Panc1 (cell line): ENCODE measurements around the gene MUC5B.

Source experiments
- CTCF ChIP-seq: fragments of 450-650 bp; IDR thresholded peaks from 2 replicates; pipeline ENCODE4 v1.5.1; 2017; ENCODE audit warnings: mild to moderate bottlenecking
- POLR2AphosphoS5 ChIP-seq: IDR thresholded peaks from 2 replicates; pipeline ENCODE4 v1.6.1; 2012; ENCODE audit warnings: mild to moderate bottlenecking, low read depth, low read length, moderate library complexity

- TF ChIP-seq POLR2AphosphoS5, result no peak
- TF ChIP-seq CTCF, result no peak
These were observed 43.2 kb upstream of the MUC5B start for GRCh38 chr11:1179641-1180040.
